ENCODE data around the gene EEF2.
"Not testable (repeated sequence)": the region's sequence is repeated elsewhere in the genome, so short reads cannot be mapped to it uniquely, and the experiment has no call there.

EEF2 gene

GRCh38 chr19:4007021-4007835 lies 22.0 kb upstream of the EEF2 start, which contains the start of gene PIAS4:
PIAS4 (plus strand) TSS chr19:4007736; CDS start chr19:4007761, 25 bp downstream.
- H3K4me1 ChIP-seq (ENCODE audit: insufficient read depth, poor library complexity, severe bottlenecking) = peaks cover 7% of the 10 kb centered on the region
- DNase-seq (ENCODE audit: low spot score) (peak; percentile 86), ATAC-seq (ENCODE audit: low read depth) (peak; percentile 88)
- H3K9me3 ChIP-seq (ENCODE audit: severe bottlenecking) = no peaks in the 10 kb centered on the region
- TF ChIP-seq, protein P1, sequence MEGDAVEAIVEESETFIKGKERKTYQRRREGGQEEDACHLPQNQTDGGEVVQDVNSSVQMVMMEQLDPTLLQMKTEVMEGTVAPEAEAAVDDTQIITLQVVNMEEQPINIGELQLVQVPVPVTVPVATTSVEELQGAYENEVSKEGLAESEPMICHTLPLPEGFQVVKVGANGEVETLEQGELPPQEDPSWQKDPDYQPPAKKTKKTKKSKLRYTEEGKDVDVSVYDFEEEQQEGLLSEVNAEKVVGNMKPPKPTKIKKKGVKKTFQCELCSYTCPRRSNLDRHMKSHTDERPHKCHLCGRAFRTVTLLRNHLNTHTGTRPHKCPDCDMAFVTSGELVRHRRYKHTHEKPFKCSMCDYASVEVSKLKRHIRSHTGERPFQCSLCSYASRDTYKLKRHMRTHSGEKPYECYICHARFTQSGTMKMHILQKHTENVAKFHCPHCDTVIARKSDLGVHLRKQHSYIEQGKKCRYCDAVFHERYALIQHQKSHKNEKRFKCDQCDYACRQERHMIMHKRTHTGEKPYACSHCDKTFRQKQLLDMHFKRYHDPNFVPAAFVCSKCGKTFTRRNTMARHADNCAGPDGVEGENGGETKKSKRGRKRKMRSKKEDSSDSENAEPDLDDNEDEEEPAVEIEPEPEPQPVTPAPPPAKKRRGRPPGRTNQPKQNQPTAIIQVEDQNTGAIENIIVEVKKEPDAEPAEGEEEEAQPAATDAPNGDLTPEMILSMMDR (IDR thresholded peaks at IDR 0.05; ENCODE audit: poor library complexity, severe bottlenecking) = no peak
- peak within 1 kb of the TSS; percentile 88 for H3K4me3 ChIP-seq (ENCODE audit: severe bottlenecking)
- H3K36me3 ChIP-seq (ENCODE audit: low read depth) = no peaks in the 10 kb centered on the region; the same call in 1 of the 2 replicates
- H3K27ac ChIP-seq (ENCODE audit: poor library complexity, severe bottlenecking) = peak within 1 kb of the TSS; percentile 45
- H3K27me3 ChIP-seq (ENCODE audit: insufficient read depth, poor library complexity, severe bottlenecking) = no peaks in the 10 kb centered on the region

- DNase-seq (ENCODE audit: low spot score); H3K4me3 ChIP-seq (ENCODE audit: severe bottlenecking); H3K27me3 ChIP-seq (ENCODE audit: insufficient read depth, poor library complexity, severe bottlenecking); H3K27ac ChIP-seq (ENCODE audit: poor library complexity, severe bottlenecking); H3K36me3 ChIP-seq (ENCODE audit: low read depth); ATAC-seq (ENCODE audit: low read depth); H3K9me3 ChIP-seq (ENCODE audit: severe bottlenecking); H3K4me1 ChIP-seq (ENCODE audit: insufficient read depth, poor library complexity, severe bottlenecking): not testable (repeated sequence)
These were observed 20.2 kb upstream of the EEF2 start for GRCh38 chr19:4005436-4005835.

- DNase-seq (ENCODE audit: low spot score); H3K9me3 ChIP-seq (ENCODE audit: severe bottlenecking); H3K36me3 ChIP-seq (ENCODE audit: low read depth); H3K4me1 ChIP-seq (ENCODE audit: insufficient read depth, poor library complexity, severe bottlenecking); H3K4me3 ChIP-seq (ENCODE audit: severe bottlenecking); H3K27ac ChIP-seq (ENCODE audit: poor library complexity, severe bottlenecking); ATAC-seq (ENCODE audit: low read depth); H3K27me3 ChIP-seq (ENCODE audit: insufficient read depth, poor library complexity, severe bottlenecking): not testable (repeated sequence)
These were observed 15.5 kb upstream of the EEF2 start for GRCh38 chr19:4000798-4001197.

DNA sequence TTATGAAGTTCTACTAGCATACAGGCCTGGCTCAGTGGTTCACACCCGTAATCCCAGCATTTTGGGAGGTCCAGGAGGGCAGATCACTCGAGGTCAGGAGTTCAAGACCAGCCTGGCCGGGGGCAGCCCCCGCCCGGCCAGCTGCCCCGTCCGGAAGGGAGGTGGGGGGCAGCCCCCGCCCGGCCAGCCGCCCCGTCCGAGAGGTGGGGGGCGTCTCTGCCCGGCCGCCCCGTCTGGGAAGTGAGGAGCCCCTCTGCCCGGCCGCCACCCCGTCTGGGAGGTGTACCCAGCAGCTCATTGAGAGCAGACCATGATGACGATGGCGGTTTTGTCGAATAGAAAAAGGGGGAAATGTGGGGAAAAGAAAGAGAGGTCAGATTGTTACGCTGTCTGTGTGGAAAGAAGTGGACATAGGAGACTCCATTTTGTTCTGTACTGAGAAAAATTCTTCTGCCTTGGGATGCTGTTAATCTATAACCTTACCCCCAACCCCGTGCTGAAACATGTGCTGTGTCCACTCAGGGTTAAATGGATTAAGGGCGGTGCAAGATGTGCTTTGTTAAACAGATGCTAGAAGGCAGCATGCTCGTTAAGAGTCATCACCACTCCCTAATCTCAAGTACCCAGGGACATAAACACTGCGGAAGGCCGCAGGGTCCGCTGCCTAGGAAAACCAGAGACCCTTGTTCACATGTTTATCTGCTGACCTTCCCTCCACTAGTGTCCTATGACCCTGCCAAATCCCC lies 13.6 kb upstream of the EEF2 start:
- H3K4me3 ChIP-seq (ENCODE audit: severe bottlenecking); H3K27ac ChIP-seq (ENCODE audit: poor library complexity, severe bottlenecking); H3K4me1 ChIP-seq (ENCODE audit: insufficient read depth, poor library complexity, severe bottlenecking); ATAC-seq (ENCODE audit: low read depth); H3K27me3 ChIP-seq (ENCODE audit: insufficient read depth, poor library complexity, severe bottlenecking); H3K36me3 ChIP-seq (ENCODE audit: low read depth); H3K9me3 ChIP-seq (ENCODE audit: severe bottlenecking); DNase-seq (ENCODE audit: low spot score): not testable (repeated sequence)

DNA sequence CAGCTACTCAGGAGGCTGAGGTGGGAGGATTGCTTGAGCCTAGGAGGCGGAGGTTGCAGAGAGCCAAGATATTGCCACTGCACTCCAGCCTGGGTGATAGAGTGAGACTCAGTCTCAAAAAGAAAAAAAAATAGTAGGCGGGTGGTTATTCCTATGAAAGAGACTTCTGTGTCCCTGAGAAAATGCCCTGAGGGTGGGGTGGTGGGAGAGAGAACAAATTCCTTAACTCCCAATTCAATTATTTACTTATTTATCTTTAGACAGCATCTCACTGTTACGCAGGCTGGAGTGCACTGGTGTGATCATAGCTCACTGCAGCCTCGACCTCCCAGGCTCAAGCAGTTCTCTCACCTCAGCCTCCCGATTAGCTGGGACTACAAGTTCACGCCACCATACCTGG lies 10.3 kb upstream of the EEF2 start:
- H3K27me3 ChIP-seq (ENCODE audit: insufficient read depth, poor library complexity, severe bottlenecking) = no peaks in the 10 kb centered on the region
- no peaks in the 10 kb centered on the region for H3K4me1 ChIP-seq (ENCODE audit: insufficient read depth, poor library complexity, severe bottlenecking)
- H3K4me3 ChIP-seq (ENCODE audit: severe bottlenecking) = no peak overlapping the region
- no peak overlapping the region for H3K27ac ChIP-seq (ENCODE audit: poor library complexity, severe bottlenecking)
- no peaks in the 10 kb centered on the region for H3K9me3 ChIP-seq (ENCODE audit: severe bottlenecking)
- ATAC-seq (ENCODE audit: low read depth) = no peak
- no peak for DNase-seq (ENCODE audit: low spot score)
- no peaks in the 10 kb centered on the region for H3K36me3 ChIP-seq (ENCODE audit: low read depth)
- TF ChIP-seq, protein P1 (IDR thresholded peaks at IDR 0.05; ENCODE audit: poor library complexity, severe bottlenecking) = no peak

DNA sequence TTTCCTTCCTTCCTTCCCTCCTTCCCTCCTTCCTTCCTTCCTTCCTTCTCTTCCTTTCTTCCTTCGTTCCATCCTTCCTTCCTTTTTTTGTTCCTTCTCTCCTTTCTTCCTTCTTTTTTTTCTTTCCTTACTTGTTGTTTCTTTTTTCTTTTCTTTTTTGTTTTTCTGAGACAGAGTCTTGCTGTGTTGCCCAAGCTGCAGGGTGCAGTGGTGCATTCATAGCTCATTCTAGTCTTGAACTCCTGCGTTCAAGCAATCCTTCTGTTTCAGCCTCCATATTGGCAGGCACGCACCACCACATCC lies 5.5 kb upstream of the EEF2 start:
- no peak for ATAC-seq (ENCODE audit: low read depth)
- Histone ChIP-seq H3K27ac (ENCODE audit: poor library complexity, severe bottlenecking) (no peak overlapping the region), H3K27me3 (ENCODE audit: insufficient read depth, poor library complexity, severe bottlenecking) (no peaks in the 10 kb centered on the region), H3K4me3 (ENCODE audit: severe bottlenecking) (no peak overlapping the region), H3K36me3 (ENCODE audit: low read depth) (no peaks in the 10 kb centered on the region), H3K4me1 (ENCODE audit: insufficient read depth, poor library complexity, severe bottlenecking) (no peaks in the 10 kb centered on the region), H3K9me3 (ENCODE audit: severe bottlenecking) (no peaks in the 10 kb centered on the region)
- TF ChIP-seq, protein P1 (IDR thresholded peaks at IDR 0.05; ENCODE audit: poor library complexity, severe bottlenecking) = no peak
- DNase-seq (ENCODE audit: low spot score) = no peak

Data from RWPE2 (cell line).